K562 (cell line): ENCODE results near the gene UNC13C.

Experiments used
- BCL6 ChIP-seq: fragments of 250-450 bp; sonication (Bioruptor Pico); IDR thresholded peaks from 2 replicates; pipeline ENCODE4 v1.4.0; 2020
- CTCF ChIP-seq, 3 experiments: IDR thresholded peaks in 2 of 3; conservative IDR thresholded peaks in 1 of 3; 2 replicates each; pipeline ENCODE4 v1.5.1; 2011 to 2012; ENCODE audit warnings: low read length in 3 of 3, mild to moderate bottlenecking in 3 of 3, control low read depth in 2 of 3, improper control_type of control experiment in 1 of 3, inconsistent platforms in 1 of 3, low read depth in 1 of 3, mixed read lengths in 1 of 3, moderate library complexity in 1 of 3; ENCODE audit not compliant: insufficient read depth in 2 of 3
- EZH2 ChIP-seq: IDR thresholded peaks from 2 replicates; pipeline ENCODE4 v1.6.1; 2012; ENCODE audit warnings: low read depth, mild to moderate bottlenecking, inconsistent platforms, low read length, borderline replicate concordance
- GABPA ChIP-seq: fragments of 200-800 bp; sonication (Bioruptor generic); conservative IDR thresholded peaks from 2 replicates; pipeline ENCODE4 v1.6.1; 2016; ENCODE audit warnings: low read depth, missing genetic modification characterization, missing compliant biosample characterization
- MAZ ChIP-seq, 2 experiments: fragments of 450-650 bp in 1 of 2; sonication (generic) in 1 of 2; formaldehyde crosslinking; IDR thresholded peaks in 1 of 2; conservative IDR thresholded peaks in 1 of 2; 2 replicates each; pipeline versions ENCODE4 v1.4.0 to v1.5.0; 2020; ENCODE audit warnings: mild to moderate bottlenecking in 1 of 2, missing genetic modification reagents in 1 of 2
- MTA2 ChIP-seq: fragments of 450-650 bp; IDR thresholded peaks from 2 replicates; pipeline ENCODE4 v1.6.1; 2016; ENCODE audit warnings: low read depth
- NFYB ChIP-seq: IDR thresholded peaks from 2 replicates; pipeline ENCODE4 v1.6.1; 2011; ENCODE audit warnings: mild to moderate bottlenecking, moderate library complexity; ENCODE audit not compliant: insufficient read length; ENCODE audit errors: extremely low read depth
- PRMT5 ChIP-seq: sonication (generic); formaldehyde crosslinking; IDR thresholded peaks from 2 replicates; pipeline ENCODE4 v1.5.0; 2020; ENCODE audit warnings: missing genetic modification reagents
- SIN3B ChIP-seq: fragments of 450-650 bp; IDR thresholded peaks from 2 replicates; pipeline ENCODE4 v1.6.1; 2017; ENCODE audit warnings: low read depth, mild to moderate bottlenecking, moderate library complexity
- ZBTB8A ChIP-seq: fragments of 450-650 bp; IDR thresholded peaks from 2 replicates; pipeline ENCODE4 v1.6.1; 2018; ENCODE audit warnings: mild to moderate bottlenecking, moderate library complexity; ENCODE audit not compliant: partially characterized antibody
- ZHX1 ChIP-seq: fragments of 150-350 bp; conservative IDR thresholded peaks from 2 replicates; pipeline ENCODE4 v1.6.1; 2014; ENCODE audit warnings: low read length
- ZNF518B ChIP-seq: fragments of 250-450 bp; sonication (Bioruptor Pico); IDR thresholded peaks from 2 replicates; pipeline ENCODE4 v1.5.0; 2021; ENCODE audit warnings: mild to moderate bottlenecking, moderate library complexity

GRCh38 chr15:53962646-53963561 is 15.3 kb upstream of the UNC13C start:
- no peak for TF ChIP-seq ZHX1
- no peak for TF ChIP-seq SIN3B
- TF ChIP-seq PRMT5 (CRISPR knock-in tag): no peak
- peak in 2 of 3 experiments; percentile 32 to 33; a peak in 2 of 6 replicates for TF ChIP-seq CTCF (IDR thresholded peaks at IDR 0.05 in 2 of 3, conservative IDR thresholded peaks at IDR 0.05 in 1 of 3; ENCODE audit: insufficient read depth in 2 of 3, low read depth in 1 of 3, low read length in 3 of 3)
- no peak for TF ChIP-seq MTA2
- TF ChIP-seq BCL6 (CRISPR knock-in tag): no peak
- TF ChIP-seq EZH2: no peak
- no peak for TF ChIP-seq NFYB
- TF ChIP-seq ZBTB8A: no peak
- no peak for TF ChIP-seq ZNF518B (CRISPR knock-in tag)
- no peak for TF ChIP-seq GABPA (tag)
- TF ChIP-seq MAZ (CRISPR knock-in tag; conservative IDR thresholded peaks at IDR 0.05 in 1 of 2, IDR thresholded peaks at IDR 0.05 in 1 of 2): no peak
